Subcutaneous adipose tissue (tissue), 4 donors: ENCODE results near the gene SPACA6. TPM values are rescaled to one million over a fixed set of nuclear protein-coding genes. Genes with fewer than 3 reads are reported as not detected.

Source experiments
- CTCF ChIP-seq: fragments of 450-650 bp; IDR thresholded peaks from one replicate; pipeline ENCODE4 v1.5.1; 2016; ENCODE audit warnings: low read depth, mild to moderate bottlenecking, control low read depth, antibody characterized with exemption, moderate library complexity
- total RNA-seq, 4 donors: library from RNA; depleted of rRNA; stranded (reverse); fragments of >200 nt; gene quantifications; one replicate each; pipeline ENCODE4 v1.1.0, GENCODE V29; 2016

The SPACA6 gene
- total RNA-seq, 4 donors from 2014 or later = 2.6 to 10.8 (median 7.0) TPM

- no peak for TF ChIP-seq CTCF
Observed at GRCh38 chr19:51690454-51691073, 2.6 kb upstream of the SPACA6 start.

- no peak for TF ChIP-seq CTCF
Observed at GRCh38 chr19:51691074-51691583, 2.0 kb upstream of the SPACA6 start.

GRCh38 chr19:51691584-51692428, 1.3 kb upstream of the SPACA6 start:
- TF ChIP-seq CTCF = no peak

- TF ChIP-seq CTCF = no peak
Observed at GRCh38 chr19:51692468-51692867, 662 bp upstream of the SPACA6 start.

GRCh38 chr19:51693819-51694218, 689 bp downstream of the SPACA6 start:
- no peak for TF ChIP-seq CTCF

GRCh38 chr19:51694318-51695085, 1.4 kb downstream of the SPACA6 start:
- no peak for TF ChIP-seq CTCF

GRCh38 chr19:51695088-51695487, 2.0 kb downstream of the SPACA6 start:
- TF ChIP-seq CTCF = no peak
